ENCODE data around the gene ECM1.

ECM1 gene

DNA sequence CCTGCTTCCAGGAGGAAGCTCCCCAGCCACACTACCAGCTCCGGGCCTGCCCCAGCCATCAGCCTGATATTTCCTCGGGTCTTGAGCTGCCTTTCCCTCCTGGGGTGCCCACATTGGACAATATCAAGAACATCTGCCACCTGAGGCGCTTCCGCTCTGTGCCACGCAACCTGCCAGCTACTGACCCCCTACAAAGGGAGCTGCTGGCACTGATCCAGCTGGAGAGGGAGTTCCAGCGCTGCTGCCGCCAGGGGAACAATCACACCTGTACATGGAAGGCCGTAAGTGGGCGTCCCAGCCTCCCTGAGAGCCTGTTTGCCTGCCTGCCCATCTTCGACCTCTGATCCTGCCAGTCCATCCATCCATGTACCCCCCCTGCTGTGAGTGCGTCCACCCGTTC lies 3.6 kb downstream of the ECM1 start:
- in situ Hi-C loops (cut with MboI; ENCODE audit: low pct_unique_long_range_greater_than_20kb, low sequenced_read_pairs), result no loop called here

DNA sequence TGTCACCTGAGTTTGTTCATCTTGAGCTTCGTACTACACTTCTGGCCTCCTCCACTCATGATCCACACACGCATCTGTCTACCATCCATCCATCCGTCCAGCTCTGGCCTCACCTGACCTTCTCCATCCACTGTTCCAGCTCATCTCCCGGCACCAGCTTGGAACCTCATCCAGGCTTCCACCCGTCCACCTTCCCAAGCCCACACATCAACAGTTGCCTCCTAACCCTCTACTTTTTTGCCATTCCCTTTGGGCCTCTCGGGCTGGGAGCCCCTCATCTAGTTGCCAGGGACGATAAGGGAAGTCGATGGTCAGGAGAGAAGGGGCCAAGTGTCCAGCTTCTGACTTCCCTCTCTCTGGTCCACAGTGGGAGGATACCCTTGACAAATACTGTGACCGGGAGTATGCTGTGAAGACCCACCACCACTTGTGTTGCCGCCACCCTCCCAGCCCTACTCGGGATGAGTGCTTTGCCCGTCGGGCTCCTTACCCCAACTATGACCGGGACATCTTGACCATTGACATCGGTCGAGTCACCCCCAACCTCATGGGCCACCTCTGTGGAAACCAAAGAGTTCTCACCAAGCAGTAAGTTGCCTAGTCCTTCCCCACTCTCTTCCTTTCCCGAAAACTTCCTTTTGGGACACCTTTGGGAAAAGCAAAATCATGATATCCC lies 4.2 kb downstream of the ECM1 start:
- no peak for DNase-seq
- in situ Hi-C loops (cut with MboI; ENCODE audit: low pct_unique_long_range_greater_than_20kb, low sequenced_read_pairs), result no loop called here

More for the DNA sequence above, 3.6 kb downstream of the ECM1 start:
- no peak for DNase-seq

DNA sequence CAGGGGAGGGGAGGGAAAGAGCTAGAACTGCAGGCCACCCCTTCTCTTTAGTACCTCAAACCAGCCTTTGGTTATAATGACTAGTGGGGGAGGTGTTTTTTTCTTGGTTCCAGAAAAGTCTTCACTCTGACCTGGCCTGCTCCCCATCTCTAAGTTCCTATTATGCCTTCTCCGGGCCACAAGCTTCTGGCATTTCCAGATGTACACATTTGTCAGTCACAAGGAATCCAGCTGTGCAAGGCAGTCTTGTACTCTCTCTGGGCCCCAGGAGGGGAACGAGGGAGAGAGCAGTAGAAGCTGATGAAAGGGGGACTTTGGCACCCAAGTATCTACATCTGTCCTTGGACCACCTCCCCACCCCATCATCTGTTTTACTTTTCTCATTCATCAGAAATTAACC lies 4.9 kb downstream of the ECM1 start:
- no peak for DNase-seq
- in situ Hi-C loops (cut with MboI; ENCODE audit: low pct_unique_long_range_greater_than_20kb, low sequenced_read_pairs), result no loop called here

DNA sequence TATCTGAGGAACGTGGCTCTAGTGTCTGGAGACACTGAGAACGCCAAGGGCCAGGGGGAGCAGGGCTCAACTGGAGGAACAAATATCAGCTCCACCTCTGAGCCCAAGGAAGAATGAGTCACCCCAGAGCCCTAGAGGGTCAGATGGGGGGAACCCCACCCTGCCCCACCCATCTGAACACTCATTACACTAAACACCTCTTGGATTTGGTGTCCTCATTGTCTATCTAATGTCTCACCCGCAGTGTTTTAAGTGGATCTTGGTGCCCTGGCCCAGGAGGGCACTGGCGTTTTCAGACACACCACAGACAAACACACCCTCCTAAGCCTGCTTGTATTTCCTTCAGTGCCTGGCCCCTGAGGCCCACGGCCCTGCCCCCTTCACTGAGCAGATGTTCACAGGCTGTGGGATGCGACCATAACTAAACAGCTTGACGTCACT lies 5.5 kb downstream of the ECM1 start:
- no peak for DNase-seq
- in situ Hi-C loops (cut with MboI; ENCODE audit: low pct_unique_long_range_greater_than_20kb, low sequenced_read_pairs), result no loop called here

DNA sequence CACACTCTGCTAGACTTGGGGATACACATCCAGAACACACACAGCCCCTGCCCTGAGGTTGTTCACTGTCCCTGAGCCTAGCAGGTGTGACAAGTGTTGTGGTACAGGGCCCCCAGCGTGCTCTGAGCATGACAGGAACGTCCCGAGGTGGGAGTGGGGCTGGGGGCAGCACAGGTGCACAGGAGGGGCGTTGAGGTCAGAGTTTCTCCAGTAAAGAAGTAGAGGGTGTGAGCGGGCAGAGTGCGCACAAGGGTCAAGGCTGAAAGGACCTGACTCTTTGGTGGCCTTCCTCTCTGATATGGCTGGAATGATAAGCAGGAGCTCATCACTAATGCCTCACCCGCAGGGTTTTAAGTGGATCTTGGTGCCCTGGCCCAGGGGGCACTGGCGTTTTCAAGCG lies 6.4 kb downstream of the ECM1 start:
- no peak for DNase-seq
- in situ Hi-C loops (cut with MboI; ENCODE audit: low pct_unique_long_range_greater_than_20kb, low sequenced_read_pairs), result no loop called here

DNA sequence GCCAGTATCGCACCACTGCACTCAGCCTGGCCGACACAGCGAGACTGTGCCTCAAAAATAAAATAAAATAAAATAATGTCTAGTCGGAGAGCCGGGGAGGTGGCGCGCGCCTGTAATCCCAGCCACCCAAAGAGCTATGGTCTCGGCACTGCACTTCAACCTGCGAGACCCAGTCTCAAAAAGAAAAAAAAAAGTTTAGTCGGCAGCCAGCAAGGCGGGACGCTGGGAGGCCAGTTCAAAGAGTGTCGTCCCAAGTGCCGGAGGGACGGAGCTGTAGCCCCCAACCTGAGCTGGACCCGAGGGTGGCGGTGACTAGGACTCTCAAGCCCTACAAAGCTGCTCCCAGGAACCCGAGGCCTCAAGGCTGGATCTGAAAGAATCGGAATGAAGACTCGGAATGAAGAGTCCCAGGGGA lies 7.0 kb downstream of the ECM1 start:
- in situ Hi-C loops (cut with MboI; ENCODE audit: low pct_unique_long_range_greater_than_20kb, low sequenced_read_pairs), result no loop called here
- DNase-seq, result no peak

DNA sequence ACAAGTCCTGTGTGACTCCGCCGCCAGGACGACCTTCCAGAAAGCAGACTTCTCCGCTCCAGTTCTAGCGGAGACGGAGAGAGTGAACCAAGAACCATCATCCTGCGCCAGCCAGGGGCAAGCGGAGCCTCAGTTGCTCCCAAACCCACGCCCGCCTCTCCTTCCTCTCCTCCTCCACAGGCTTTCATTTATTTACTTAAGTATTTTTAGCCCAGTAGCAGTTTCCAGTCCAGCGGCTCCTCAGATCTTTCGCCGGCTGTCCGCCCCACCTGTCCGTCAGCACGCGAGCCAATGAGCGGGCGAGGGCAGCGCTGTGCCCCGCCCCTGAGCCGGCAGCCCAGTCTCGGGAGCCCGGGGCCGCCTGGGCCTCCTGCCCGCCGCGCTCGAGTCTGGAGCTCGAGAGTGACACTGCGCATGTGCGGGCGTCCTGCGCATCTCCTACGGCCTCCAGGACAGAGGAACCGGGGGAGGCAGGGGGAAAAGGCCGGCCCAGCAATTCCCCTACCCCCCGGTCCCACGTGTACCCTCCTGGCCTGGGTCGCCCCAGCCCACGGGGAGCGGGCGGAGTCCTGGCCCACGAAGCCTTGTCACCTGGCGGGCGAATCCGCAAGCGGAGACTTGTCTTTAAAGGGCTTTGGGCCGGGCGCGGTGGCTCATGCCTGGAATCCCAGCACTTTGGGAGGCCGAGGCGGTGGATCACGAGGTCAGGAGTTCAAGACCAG lies 7.6 kb downstream of the ECM1 start, which contains the start of gene FALEC:
FALEC (plus strand) TSS at position 425 of the 722 bp plus-strand sequence.
- peak; percentile 97 for DNase-seq
- in situ Hi-C loops (cut with MboI; ENCODE audit: low pct_unique_long_range_greater_than_20kb, low sequenced_read_pairs), result no loop called here

DNA sequence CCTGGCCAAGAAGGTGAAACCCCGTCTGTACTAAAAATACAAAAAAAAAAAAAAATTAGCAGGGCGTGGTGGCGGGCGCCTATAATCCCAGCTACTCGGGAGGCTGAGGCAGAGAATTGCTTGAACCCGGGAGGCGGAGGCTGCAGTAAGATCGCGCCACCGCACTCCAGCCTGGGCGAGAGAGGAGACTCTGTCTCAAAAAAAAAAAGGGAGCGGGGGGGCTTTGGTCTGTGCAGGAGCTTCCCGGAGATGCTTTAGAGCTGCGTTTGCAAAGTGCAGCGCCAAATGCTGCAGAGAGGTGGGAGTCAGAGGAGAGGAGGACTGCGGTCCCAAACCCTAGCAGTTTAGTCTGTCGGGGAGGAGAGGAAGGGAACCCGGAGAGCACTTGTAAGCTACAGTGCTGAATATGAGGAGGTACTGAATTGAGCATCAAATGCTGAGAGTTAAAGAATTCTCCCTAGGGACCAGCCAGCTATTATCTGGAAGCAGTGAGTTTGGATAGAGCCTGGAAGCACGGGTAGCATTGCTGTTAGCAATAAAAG lies 8.2 kb downstream of the ECM1 start:
- in situ Hi-C loops (cut with MboI; ENCODE audit: low pct_unique_long_range_greater_than_20kb, low sequenced_read_pairs), result no loop called here
- peak; percentile 39 for DNase-seq

DNA sequence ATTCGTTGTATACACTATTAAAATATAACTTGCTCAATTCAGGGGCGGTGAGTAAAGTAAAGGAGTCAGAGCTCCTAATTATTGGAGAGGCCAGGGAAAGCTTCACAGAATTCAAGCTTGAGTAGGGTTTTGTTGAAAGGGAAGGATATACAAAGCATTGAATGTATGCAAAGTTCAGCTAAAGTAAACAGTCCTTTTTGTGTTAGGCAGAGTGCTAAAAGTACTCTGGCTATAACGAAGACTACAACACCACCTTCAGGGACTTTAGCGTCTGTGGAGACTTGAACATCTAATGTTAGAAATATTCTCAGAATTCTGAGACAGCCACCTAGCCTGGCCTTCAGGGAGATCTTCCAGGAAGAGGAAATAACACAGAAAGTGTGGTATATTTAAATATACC lies 8.7 kb downstream of the ECM1 start:
- in situ Hi-C loops (cut with MboI; ENCODE audit: low pct_unique_long_range_greater_than_20kb, low sequenced_read_pairs), result no loop called here

DNA sequence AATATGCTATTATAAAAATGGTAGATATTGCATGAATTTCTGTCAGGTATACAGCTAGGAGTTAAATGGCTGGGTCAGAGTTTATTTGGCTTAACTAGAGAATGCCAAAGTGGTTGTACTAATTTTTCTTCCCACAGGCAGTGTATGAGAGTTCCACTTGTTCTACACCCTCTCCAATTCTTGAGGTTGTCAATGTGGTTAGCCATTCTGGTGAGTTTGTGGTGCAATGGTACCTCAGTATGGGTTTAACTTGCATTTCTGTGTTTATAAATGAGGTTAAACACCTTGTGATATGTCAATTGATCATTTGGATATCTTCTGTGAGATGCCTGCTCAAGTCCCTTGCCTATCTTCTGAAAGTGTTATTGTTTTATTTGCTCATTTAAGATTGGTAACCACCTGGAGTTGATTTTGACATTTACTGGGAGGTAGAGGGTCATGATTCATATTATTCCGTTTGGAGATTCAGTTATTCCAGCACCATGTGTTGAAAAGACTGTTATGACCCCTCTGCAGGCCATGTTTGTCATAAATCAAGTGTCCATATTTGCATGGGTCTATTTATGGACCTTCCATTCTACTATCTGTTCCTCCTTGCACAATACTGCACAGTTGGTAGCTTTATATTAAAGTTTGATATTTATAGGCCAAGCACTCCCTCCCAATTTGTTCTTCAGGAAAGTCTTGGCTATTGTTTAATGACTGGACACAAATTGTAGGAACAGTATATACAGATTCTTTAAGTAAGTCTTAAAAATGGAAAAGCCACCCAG lies 13.5 kb downstream of the ECM1 start:
- no peak for DNase-seq
- in situ Hi-C loops (cut with MboI; ENCODE audit: low pct_unique_long_range_greater_than_20kb, low sequenced_read_pairs), result no loop called here

More for the DNA sequence above, 8.7 kb downstream of the ECM1 start:
- peak; percentile 38 for DNase-seq

DNA sequence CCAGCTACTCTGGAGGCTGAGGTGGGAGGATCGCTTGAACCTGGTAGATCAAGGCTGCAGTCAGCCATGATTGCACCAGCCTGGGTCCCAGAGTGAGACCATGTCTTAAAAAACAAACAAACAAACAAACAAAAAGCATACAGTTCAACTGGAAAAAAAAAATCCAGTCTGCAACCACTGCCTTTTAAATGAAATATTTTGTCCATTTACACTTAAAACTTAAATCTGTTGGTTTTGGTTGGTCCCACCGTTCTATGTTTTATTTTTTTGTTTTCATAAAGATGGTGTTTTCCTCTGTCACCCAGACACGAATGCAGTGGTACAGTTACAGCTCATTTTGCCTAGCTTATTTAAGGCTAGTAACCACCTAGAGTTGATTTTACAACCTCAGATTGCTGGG lies 17.4 kb downstream of the ECM1 start:
- in situ Hi-C loops (cut with MboI; ENCODE audit: low pct_unique_long_range_greater_than_20kb, low sequenced_read_pairs), result no loop called here
- DNase-seq, result no peak

DNA sequence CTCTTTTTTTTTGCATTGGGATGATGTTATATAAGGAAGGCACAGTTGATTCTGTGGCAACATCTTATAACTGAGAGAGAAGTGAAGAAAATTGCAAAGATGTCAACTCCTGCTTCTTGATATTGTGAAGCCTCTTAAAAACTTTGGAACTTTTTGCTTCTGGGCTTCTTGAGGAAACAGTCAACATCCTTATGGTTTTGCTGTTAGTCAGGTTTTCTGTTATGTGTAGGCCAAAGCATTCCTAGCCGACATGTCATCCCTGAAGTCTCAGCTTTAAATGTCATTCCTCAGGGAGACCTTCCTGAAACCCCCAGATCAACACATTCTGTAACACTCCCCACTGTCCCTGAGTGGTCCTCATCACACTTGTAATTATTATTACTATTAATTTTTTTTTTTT lies 20.3 kb downstream of the ECM1 start:
- in situ Hi-C loops (cut with MboI; ENCODE audit: low pct_unique_long_range_greater_than_20kb, low sequenced_read_pairs), result no loop called here
- DNase-seq, result no peak

DNA sequence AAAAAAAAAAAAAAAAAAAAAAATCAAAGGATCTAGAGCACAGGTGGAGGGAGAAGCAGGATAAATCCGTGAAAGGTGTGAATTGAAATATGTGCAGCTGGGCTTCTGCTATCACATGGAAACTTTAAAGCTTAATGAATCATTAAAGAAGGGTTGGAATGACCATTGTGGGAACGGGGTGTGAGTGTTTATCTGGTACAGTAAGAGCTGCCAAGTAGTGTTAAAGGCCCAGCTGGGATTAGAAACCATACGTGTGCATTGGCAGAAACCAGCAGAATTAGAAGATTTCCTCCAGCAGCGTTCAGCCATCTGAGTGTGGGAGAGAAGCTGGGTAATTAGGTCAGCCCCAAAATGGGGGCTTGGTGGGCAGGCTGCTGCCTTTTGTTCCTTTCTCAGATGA lies 21.1 kb downstream of the ECM1 start:
- no peak for DNase-seq
- in situ Hi-C loops (cut with MboI; ENCODE audit: low pct_unique_long_range_greater_than_20kb, low sequenced_read_pairs), result no loop called here

DNA sequence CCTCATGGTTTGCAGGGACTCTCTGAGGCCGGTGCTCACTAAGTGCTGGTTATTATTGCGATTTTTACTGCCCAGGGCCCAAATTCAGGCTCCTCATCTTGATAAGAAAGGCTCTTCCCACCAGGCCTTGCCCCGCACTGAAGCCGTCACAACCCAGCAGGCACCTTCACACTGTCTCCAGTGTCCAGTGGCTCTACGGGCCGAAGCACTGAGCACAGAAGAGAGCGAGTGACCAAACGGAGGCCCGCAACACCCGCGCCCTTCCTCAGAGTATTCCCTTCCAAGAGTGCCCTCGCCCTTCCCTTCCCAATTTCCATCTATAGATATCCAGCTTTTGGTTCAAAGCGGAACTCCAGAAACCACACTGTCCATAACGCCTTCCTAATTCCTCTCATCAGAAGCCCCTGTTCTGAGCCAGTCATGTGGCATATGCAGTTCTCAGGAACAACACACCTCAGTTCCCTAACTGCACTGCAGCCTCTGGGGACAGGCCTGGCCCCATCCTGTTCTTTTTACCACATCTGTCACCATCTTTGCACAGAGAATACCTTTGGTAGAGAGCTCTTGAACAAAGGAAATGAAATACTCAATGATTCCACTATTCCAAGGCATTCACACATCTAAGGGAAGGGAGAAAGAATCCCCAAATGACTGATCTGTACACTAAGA lies 22.7 kb downstream of the ECM1 start:
- no peak for DNase-seq
- in situ Hi-C loops (cut with MboI; ENCODE audit: low pct_unique_long_range_greater_than_20kb, low sequenced_read_pairs), result no loop called here

DNA sequence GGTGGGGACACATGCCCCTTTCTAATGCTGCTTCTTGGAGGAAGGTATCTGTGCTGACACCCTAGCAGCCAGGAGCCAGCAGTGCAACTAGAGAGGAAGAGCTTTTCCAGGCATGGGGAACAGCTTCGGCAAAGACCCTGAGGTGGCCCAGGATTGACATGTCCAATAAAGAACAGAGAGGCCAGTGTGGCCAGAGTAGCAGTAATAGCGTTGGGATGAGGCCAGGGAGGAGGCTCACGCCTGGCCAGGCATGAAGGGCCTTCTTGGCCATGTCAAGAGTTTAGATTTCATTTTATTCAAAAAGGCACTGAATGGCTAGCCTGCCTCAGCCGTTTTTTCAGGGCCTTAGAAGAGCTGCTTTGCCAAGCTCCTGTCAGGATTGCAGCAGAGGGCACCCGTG lies 25.0 kb downstream of the ECM1 start:
- no peak for DNase-seq
- in situ Hi-C loops (cut with MboI; ENCODE audit: low pct_unique_long_range_greater_than_20kb, low sequenced_read_pairs), result no loop called here

DNA sequence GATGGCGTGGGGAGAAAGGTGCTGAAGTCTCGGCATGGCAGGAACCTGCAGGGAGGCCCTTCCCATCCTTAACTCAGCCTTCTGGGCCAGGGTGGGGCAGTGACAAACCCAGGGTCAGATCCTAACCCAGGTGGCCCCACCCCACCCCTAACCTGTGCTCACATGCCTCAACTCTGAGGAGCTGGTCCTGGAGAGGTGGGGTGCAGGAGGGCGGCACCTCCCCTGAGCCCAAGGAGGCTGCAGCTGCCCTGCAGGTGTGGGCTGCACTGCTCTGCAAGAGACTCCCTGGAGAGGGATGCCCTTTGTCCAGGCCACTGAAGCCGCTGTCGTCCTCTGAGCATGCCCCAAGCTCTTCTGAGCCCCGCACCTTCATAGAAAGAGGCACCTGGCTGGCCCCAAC lies 26.1 kb downstream of the ECM1 start:
- in situ Hi-C loops (cut with MboI; ENCODE audit: low pct_unique_long_range_greater_than_20kb, low sequenced_read_pairs), result no loop called here
- DNase-seq, result no peak

DNA sequence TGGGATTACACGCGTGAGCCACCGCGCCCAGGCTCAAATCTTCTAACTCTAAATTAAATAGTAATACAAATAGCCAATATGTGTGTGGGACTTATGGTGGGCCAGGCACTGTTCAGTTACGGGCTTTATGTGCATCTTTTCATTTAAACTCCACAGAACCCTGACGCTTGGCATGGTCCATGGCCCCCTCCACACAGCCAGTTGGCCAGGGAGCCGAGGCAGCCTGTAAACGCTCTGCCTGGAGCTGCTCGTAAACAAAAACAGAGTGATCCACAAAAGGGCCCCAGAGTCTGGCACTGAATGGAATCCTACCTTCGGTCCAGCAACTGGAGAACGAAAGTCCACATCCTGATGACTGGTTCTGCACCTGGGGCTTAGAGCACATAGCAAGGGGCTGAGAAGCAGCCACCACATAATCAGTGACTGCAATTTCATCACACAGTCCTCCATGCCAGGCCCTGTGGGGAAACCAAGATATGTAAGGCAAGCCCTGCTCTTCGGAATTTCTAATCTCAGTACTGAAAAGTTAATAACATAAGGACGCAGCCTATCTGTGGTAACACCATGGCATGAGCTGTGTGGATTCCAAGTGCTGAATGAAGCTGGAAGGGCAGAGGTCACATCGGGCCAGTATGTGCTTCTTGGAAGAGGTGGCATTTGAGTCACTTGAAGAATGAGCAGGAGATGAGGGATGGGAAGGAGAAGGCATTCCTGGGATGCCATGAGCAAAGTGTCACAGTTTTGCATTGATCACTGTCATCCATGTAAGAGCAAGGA lies 27.8 kb downstream of the ECM1 start:
- no peak for DNase-seq
- in situ Hi-C loops (cut with MboI; ENCODE audit: low pct_unique_long_range_greater_than_20kb, low sequenced_read_pairs), result no loop called here

DNA sequence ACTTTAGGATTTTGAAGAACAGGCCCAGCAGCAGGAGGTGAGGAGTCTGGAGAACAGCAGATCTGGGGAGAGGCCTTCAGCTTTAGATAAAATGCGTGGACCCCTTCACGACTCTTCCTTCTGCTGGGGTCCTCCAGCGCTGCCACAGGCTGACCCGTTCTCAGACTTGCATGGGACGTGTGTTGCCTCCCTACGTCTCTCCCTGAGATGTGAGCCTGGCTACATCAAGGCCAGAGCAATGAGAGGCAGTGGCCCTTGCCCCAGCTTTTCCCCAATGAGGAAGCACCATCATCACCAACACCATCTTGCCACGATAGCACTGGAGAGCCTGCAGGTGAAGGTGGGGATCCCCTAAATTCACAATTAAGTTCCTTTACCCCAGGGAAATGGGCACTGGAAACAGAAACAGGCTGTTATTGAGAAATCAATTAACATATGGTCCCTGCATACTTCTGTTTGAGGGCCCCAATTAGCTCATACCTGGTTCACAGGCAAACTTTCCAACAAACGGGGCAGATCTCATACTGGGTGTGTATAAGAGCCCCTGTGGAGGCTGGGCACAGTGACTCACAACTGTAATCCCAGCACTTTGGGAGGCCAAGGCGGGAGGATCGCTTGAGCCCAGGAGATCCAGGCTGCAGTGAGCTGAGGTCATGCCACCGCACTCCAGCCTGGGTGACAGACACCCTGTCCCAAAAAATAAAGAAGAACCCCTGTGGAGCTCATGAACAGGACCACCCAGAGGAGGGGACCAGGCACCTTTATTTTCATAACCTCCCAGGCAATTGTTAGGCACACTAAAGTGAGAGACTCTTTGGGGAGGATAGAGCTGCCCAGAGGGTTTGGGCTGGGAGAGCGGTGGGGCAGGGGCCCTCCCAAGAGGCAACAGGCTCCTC lies 29.2 kb downstream of the ECM1 start:
- DNase-seq, result no peak
- in situ Hi-C loops (cut with MboI; ENCODE audit: low pct_unique_long_range_greater_than_20kb, low sequenced_read_pairs), result no loop called here
